Measurements from ENCODE around the gene KLHL2.
"Not testable (repeated sequence)": the region's sequence is repeated elsewhere in the genome, so short reads cannot be mapped to it uniquely, and the experiment has no call there.

KLHL2 gene, protein sequence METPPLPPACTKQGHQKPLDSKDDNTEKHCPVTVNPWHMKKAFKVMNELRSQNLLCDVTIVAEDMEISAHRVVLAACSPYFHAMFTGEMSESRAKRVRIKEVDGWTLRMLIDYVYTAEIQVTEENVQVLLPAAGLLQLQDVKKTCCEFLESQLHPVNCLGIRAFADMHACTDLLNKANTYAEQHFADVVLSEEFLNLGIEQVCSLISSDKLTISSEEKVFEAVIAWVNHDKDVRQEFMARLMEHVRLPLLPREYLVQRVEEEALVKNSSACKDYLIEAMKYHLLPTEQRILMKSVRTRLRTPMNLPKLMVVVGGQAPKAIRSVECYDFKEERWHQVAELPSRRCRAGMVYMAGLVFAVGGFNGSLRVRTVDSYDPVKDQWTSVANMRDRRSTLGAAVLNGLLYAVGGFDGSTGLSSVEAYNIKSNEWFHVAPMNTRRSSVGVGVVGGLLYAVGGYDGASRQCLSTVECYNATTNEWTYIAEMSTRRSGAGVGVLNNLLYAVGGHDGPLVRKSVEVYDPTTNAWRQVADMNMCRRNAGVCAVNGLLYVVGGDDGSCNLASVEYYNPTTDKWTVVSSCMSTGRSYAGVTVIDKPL

DNA sequence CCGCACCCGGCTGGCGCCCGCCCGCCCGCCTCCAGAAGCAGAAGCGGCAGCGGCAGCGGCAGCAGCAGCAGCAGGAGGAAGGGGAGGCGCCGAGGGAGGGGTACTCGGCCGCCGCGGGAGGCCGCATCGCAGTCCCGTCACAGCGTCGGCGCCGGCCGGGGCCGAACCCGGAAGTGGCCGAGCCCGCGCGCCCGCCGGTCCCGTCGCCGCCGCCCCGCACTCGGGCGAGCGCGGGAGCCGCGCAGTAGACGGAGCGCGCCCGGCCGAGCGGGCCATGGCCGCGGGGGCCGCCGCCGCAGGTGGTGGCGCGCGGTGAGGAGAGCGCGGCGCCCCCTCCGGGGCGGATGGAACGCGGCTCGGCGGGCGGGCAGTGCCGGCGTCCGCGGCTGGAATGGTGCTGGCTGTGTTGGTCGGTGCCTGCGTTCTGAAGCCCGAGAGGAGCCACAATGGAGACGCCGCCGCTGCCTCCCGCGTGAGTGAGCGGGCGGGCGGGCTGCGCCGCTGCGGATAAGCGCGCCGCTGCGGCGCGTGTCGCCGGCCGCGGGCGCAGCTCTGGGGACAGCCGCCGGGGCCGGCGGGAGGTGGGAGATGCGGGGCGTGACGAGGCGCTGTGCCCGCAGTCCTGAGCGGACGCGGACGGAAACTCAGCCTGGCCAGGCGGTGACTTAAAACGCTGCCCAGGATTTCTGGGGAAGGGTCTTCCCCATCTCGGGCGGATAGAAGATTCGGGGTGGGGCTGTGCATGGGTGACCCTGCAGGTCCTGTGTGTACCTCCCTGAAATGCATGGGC, at the start of gene KLHL2:
Gene KLHL2, plus strand, starts transcription at position 131 of the 790 bp plus-strand sequence. Its CDS starts 316 bp downstream, at position 447.
- DNase-seq = peak; percentile 69

- DNase-seq = no peak
Measured at GRCh38 chr4:165158762-165159161, 48.6 kb upstream of the KLHL2 start.

DNA sequence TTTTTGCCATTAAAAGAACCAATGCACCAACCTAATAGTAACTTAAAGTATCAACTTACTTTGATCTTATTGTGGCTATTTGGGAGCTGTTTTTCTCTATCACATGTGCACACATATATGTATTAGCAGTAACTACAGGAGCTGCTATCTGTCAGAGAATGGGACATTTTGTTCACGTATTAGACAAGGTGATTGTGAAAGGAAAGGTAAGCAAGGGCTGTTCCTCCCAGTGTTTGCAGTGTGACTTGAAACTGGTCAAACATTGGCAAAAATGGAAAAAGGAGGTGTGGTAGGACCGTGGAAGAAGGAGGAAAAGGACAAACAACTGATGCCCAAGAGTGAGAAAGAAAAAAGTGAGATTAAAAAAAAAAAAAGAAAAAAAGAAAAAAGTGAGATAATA, 43.1 kb upstream of the KLHL2 start:
- DNase-seq = no peak

DNA sequence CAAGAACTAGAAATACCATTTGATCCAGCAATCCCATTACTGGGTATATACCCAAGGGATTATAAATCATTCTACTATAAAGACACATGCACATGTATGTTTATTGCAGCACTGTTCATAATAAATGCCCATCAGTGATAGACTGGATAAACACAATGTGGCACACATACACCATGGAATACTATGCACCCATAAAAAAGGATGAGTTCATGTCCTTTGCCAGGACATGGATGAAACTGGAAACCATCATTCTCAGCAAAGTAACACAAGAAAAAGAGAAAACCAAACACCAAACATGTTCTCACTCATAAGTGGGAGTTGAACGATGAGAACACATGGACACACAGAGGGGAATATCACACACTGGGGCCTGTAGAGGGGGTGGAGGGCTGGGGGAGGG, 40.5 kb upstream of the KLHL2 start:
- not testable (repeated sequence) for DNase-seq

GRCh38 chr4:165167650-165168049, 39.7 kb upstream of the KLHL2 start:
- DNase-seq = no peak

DNA sequence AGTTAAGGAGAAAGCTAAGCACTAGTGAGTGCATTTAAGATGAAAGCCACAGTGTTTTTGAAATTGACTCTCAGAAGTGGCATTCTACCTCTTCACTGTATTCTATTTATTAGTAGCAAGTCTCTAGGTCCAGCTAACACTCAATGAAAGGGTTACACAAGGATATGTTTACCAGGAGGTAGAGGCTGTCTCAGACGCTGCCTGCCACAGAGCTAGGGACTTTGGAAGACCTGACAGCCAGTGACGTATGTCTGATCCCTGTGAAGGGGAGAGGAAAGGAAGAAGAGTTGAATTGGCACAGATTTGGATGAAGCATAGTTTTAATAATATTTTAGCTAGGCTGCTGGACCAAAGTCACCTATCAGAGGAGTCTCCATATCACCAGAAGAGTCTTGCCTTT, 36.5 kb upstream of the KLHL2 start:
- DNase-seq = no peak

DNA sequence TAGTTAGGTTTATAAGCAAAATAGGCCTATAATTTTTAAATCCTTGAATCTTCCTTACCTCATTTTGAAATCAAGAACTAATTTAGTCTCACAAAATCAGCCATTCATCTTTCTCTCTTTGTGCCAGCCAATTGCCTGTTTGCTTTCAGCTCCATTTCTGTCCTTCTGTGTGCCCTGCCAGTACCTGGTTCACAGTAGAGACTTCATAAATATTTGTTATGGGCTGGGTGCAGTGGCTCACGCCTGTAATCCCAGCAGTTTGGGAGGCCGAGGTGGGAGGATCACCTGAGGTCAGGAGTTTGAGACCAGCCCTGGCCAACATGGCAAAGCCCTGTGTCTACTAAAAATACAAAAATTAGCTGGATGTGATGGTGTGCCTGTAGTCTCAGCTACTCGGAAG, 31.9 kb upstream of the KLHL2 start:
- not testable (repeated sequence) for DNase-seq

GRCh38 chr4:165175879-165176278, 31.5 kb upstream of the KLHL2 start:
- no peak for DNase-seq

- no peak for DNase-seq
Measured at GRCh38 chr4:165177725-165178666, 29.4 kb upstream of the KLHL2 start.

DNA sequence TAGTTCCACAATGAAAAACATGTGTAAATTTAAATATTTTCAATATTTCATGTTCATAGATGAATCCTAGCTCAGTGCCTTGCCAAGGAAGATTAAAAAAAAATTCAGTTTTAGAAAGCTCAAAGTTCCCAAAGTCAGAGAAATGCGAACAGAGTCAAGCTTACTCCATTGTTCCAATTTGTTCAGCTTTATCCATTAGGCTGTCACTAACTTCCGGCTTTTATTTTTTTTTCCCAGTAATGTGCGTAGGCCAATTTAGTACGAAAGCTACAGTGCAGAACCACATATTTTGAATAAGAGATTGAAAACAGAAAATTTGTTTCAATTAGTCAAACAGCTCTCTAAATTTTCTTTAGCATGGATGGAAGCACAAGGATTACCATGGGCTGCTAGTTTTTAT, 23.1 kb upstream of the KLHL2 start:
- DNase-seq = no peak

DNA sequence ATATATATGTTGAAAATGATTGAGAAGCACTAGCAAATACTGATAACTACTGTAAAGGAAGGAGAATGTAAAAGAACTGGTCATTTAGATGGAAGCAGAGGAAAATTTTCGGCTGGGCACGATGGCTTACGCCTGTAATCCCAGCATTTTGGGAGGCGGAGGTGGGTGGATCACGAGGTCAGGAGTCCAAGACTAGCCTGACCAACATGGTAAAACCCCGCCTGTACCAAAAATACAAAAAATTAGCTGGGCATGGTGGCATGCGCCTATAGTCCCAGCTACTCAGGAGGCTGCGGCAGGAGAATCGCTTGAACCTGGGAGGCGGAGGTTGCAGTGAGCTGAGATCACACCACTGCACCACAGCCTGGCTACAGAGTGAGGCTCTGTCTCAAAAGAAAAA, 22.4 kb upstream of the KLHL2 start:
- DNase-seq = not testable (repeated sequence)

DNA sequence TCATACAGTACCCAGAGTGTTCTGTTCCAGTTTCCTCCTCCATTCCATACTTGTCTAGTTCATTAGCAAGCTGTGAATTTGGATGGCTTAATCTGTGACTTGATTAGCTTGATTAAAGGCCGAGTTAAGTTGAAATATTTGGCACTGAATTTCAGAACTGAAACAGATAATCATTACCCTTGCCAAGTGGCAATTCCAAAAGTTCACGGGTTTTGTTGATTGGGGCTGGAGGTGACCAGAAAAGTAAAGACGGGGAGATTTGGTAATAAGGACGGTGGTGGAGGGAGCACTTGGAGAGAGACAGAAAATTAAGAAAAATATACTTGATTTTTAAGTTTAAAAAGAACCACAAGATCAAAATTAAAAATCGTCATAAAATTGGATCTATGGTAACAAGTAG, 21.9 kb upstream of the KLHL2 start:
- no peak for DNase-seq

DNA sequence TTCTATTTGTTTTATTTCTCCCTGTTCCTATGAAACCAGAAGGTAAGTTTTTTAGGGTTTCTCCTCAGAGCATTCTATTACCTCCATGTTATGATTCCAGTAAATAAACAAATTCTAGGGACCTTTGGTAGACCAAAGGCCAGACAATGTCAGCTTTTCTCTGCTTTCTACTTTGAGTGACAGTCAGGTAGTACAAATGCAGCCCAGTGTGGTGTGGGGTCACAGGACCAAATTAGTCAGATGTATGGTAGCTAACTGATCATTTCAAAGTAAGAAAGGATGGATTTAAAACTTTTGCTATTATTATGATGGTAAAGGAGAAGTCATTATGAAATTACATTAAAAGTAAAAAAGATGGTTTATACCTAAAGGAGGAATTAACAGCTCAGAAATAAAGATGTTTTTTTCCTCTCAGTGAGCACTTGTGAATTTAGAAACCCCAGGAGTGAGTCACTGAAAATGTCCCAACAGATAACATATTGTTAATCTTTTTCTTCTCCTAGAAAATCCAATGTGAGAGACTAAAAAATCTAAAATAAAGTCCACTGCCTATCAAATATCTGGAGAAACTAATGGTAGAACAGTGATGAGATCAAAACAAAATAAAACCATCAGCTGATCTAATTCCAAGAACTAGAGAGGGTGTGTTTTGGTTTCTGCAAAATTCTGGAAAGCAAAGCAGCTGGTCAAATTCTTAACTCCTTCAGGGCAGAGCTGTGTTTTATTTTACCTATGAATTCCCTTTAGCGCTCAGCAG, 16.6 kb upstream of the KLHL2 start:
- DNase-seq = no peak

- peak; percentile 9 for DNase-seq
Measured at GRCh38 chr4:165191348-165191656, 16.1 kb upstream of the KLHL2 start.

- DNase-seq = no peak
Measured at GRCh38 chr4:165191814-165192499, 15.4 kb upstream of the KLHL2 start.

- DNase-seq = no peak
Measured at GRCh38 chr4:165192500-165192898, 14.9 kb upstream of the KLHL2 start.

- DNase-seq = no peak
Measured at GRCh38 chr4:165192956-165193355, 14.4 kb upstream of the KLHL2 start.

GRCh38 chr4:165194368-165194767, 13.0 kb upstream of the KLHL2 start:
- no peak for DNase-seq

GRCh38 chr4:165198329-165198728, 9.0 kb upstream of the KLHL2 start:
- DNase-seq = no peak

- DNase-seq = no peak
Measured at GRCh38 chr4:165199286-165199685, 8.1 kb upstream of the KLHL2 start.

DNA sequence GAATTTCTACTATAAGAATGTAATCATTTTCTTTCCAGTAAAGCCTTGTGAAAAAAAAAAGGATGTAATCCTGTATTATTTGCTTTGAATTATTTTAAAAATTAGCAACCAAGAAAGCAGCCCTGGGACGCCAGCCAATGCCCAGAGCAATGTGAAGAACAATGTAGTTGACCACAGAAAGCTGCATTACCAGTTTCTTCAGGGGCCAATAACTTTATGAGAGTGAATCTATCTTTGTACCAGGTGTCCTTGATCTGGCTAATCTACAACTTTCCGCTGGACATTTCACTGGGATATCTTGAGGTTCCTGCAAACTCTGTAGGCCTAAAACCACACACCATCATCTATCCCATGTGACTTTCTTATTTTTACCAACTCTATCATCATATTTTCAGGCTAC, 7.6 kb upstream of the KLHL2 start:
- DNase-seq = no peak

Data from hematopoietic multipotent progenitor cell treated with erythropoietin and hydrocortisone succinate and interleukin-3 and kit ligand, for 8 days (in vitro differentiated cells).